Measurements from ENCODE around the gene AUTS2. TPM values are rescaled to one million over a fixed set of nuclear protein-coding genes. Genes with fewer than 3 reads are reported as not detected.

Gene AUTS2
- total RNA-seq, 1 experiment from 2014 or later = 256 TPM

GRCh38 chr7:70657989-70658632 lies 1059.8 kb downstream of the AUTS2 start:
- Mint-ChIP-seq H3K36me3 (ENCODE audit: insufficient read depth in 1 of 3, low read depth in 3 of 3) (no peaks in the 10 kb centered on the region; a peak in 1 of 7 replicates), H3K4me3 (no peak overlapping the region), H3K4me1 (peaks cover 38 to 53% of the 10 kb centered on the region in 2 experiments), H3K27ac (no peak overlapping the region; a peak in 1 of 7 replicates), H3K27me3 (ENCODE audit: low read depth) (peaks cover 2% of the 10 kb centered on the region; the same call in 1 of the 2 replicates), H3K9me3 (no peaks in the 10 kb centered on the region)
- Histone ChIP-seq H4K5ac (ENCODE audit: insufficient read length, low read depth, low read length) (no peak overlapping the region), H4K91ac (ENCODE audit: insufficient read length, low read depth, low read length) (no peak overlapping the region), H3T11ph (ENCODE audit: low read length) (no peak overlapping the region), H3K23ac (ENCODE audit: insufficient read length, low read depth, low read length) (no peak overlapping the region), H3K4me1 (ENCODE audit: insufficient read depth, low read length) (no peaks in the 10 kb centered on the region), H2AK5ac (ENCODE audit: insufficient read length, low read length) (no peak overlapping the region), H3K9ac (ENCODE audit: extremely low read depth, insufficient read length, low read length) (no peak overlapping the region), H3K79me1 (ENCODE audit: insufficient read depth, low read depth, low read length, poor library complexity, severe bottlenecking) (no peaks in the 10 kb centered on the region), H3K23me2 (ENCODE audit: insufficient read length, low read depth, low read length, poor library complexity, severe bottlenecking) (peaks cover 3% of the 10 kb centered on the region), H2BK12ac (ENCODE audit: insufficient read length, low read depth, low read length) (no peak overlapping the region), H3K14ac (ENCODE audit: insufficient read depth, low read length) (no peak overlapping the region), H2BK120ac (ENCODE audit: low read depth, low read length, poor library complexity, severe bottlenecking) (no peak overlapping the region), H3K9me3 (ENCODE audit: control insufficient read depth, low read depth, low read length) (no peaks in the 10 kb centered on the region), H4K20me1 (ENCODE audit: control insufficient read depth, insufficient read depth, insufficient read length) (no peaks in the 10 kb centered on the region), H3K4me2 (ENCODE audit: insufficient read depth, insufficient read length, low read length) (no peak overlapping the region), H3K4ac (ENCODE audit: low read depth, low read length) (no peak overlapping the region), H3K79me2 (ENCODE audit: insufficient read depth, low read length) (no peaks in the 10 kb centered on the region), H3K18ac (ENCODE audit: insufficient read length, low read depth, low read length) (no peak overlapping the region), H2BK20ac (ENCODE audit: low read depth, low read length, poor library complexity, severe bottlenecking) (no peak overlapping the region), H2AFZ (ENCODE audit: low read length) (no peak overlapping the region), H3K27me3 (ENCODE audit: insufficient read depth, low read length) (no peaks in the 10 kb centered on the region), H2BK15ac (ENCODE audit: low read depth, low read length) (no peak overlapping the region), H4K8ac (replicated peaks; ENCODE audit: insufficient read length, low read depth, low read length) (no peak overlapping the region), H3K56ac (ENCODE audit: insufficient read length, low read depth, low read length) (no peak overlapping the region), H3K27ac (ENCODE audit: insufficient read length, low read depth, low read length) (no peak overlapping the region), H2BK5ac (ENCODE audit: insufficient read length, low read length) (no peak overlapping the region)
- no peak for DNase-seq
- no peak for TF ChIP-seq CTCF (conservative IDR thresholded peaks at IDR 0.05)
- no CpG with 5 or more reads among the region's 9 CpGs for WGBS (ENCODE audit: extremely low coverage, insufficient read length, low lambda C conversion rate)

Data from H9 (cell line).